HAP-1 (cell line): ENCODE results near the gene STUB1.
A peak's percentile ranks its signal among the peaks of the same experiment; 100 is the strongest.
"Not testable (repeated sequence)": the region's sequence is repeated elsewhere in the genome, so short reads cannot be mapped to it uniquely, and the experiment has no call there.

Experiments used
- DNase-seq, 2 experiments: peaks; one replicate each; pipeline ENCODE4 v3.0.0-alpha.2; 2016 to 2020; ENCODE audit warnings: low spot score in 2 of 2
- H3K27me3 ChIP-seq: fragments of 250-450 bp; sonication (Bioruptor Pico); 2 replicates; pipeline ENCODE4 v1.5.1; 2020; ENCODE audit warnings: low read depth, mild to moderate bottlenecking, moderate library complexity
- H3K36me3 ChIP-seq: fragments of 250-450 bp; sonication (Bioruptor Pico); replicated peaks from 2 replicates; pipeline ENCODE4 v1.5.1; 2020; ENCODE audit warnings: mild to moderate bottlenecking
- H3K4me1 ChIP-seq: fragments of 250-450 bp; sonication (Bioruptor Pico); 2 replicates; pipeline ENCODE4 v1.5.1; 2020; ENCODE audit warnings: mild to moderate bottlenecking
- H3K4me3 ChIP-seq: fragments of 250-450 bp; sonication (Bioruptor Pico); 2 replicates; pipeline ENCODE4 v1.5.1; 2020; ENCODE audit warnings: mild to moderate bottlenecking, moderate library complexity
- H3K9me3 ChIP-seq: fragments of 250-450 bp; sonication (Bioruptor Pico); 2 replicates; pipeline ENCODE4 v1.5.1; 2020; ENCODE audit warnings: mild to moderate bottlenecking, moderate library complexity
- in situ Hi-C: fragments of 300-500 bp; cut with MboI; formaldehyde crosslinking; loops from 3 replicates; pipeline ENCODE4 v1.14.3; 2020; ENCODE audit warnings: low sequenced_read_pairs, inconsistent platforms, mixed read lengths

Gene STUB1

DNA sequence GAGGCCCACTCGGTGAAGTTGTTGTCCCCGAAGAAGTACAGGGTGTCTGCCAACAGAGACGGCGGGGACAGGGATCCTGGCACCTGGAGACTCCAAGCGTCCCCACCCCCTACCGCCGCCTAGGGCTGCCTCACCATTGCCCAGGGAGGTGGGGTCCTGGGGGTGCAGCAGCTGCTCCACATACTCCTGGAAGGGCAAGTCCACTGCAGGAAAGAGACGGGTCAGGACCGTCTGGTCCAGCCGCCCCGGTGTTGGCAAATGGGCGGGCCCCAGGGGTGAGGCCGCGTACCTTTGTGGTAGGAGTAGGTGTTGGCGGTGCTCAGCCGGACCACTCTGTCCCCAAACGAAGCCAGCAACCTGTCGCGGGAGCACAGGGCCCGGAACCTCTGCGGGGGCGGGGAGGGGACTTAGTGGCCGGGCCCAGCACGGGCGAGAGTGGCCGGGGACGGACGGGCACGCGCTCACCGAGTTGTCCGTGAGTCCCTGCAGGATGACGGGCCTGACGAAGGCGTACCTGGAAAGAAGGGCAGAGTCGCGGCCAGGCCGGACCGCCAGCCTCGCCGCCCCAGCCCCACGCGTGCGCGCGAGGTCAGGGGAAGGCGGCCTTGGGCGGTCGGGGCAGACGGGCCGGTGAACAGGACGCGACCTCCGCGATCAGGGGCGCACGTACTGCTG, 3.3 kb downstream of the STUB1 start:
- peak in 1 of 2 experiments; percentile 62 for DNase-seq
- H3K27me3 ChIP-seq = no peaks in the 10 kb centered on the region
- peak overlapping the region; percentile 50 for H3K4me3 ChIP-seq
- H3K4me1 ChIP-seq = peaks cover 26% of the 10 kb centered on the region
- in situ Hi-C loops = no loop called here
- peaks cover 49% of the 10 kb centered on the region for H3K36me3 ChIP-seq
- no peaks in the 10 kb centered on the region for H3K9me3 ChIP-seq

DNA sequence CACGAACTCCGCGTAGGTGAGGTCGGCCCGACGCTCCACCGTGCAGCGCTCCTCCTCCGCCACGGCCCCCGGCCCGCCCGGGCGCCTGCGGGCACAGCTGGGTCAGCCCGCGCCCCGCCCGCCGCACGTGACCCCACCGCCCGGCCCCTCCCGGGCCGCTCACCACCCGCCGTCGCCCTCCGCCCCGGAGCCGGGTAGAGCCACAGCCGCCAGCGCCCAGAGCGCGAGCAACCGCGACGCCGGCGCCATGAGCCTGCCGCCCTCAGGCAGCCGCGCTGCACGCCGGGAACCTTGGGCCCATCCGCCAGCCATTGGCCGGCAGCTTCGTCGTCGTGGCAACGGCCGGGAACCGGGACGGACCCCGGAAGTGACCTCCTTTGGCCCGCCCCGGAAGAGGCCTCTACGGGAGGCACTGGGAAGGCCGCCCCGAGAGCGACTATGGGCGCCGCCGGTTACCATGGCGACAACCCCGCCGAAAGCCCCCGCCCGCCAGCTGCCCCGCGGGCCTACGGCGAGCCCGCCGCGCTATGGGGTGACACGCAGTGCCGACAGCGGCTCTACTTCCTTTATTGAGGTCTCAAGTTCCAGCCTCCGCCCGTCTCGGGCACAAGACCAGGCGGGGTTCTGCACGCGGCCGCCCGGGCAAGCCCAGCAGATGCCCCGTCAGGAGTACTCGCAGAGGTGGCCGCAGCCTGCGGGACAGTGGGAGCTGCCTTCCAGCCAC, 4.0 kb downstream of the STUB1 start, which contains the start of gene JMJD8:
Gene JMJD8 (minus strand): TSS at position 264 of the 724 bp plus-strand sequence. CDS start 15 bp downstream, at position 249.
- in situ Hi-C loops = no loop called here
- Histone ChIP-seq H3K27me3 (no peaks in the 10 kb centered on the region), H3K36me3 (peaks cover 49% of the 10 kb centered on the region), H3K9me3 (no peaks in the 10 kb centered on the region), H3K4me1 (peaks cover 25% of the 10 kb centered on the region), H3K4me3 (peak within 1 kb of the TSS; percentile 50)
- peak; percentile 94 to 99 for DNase-seq

DNA sequence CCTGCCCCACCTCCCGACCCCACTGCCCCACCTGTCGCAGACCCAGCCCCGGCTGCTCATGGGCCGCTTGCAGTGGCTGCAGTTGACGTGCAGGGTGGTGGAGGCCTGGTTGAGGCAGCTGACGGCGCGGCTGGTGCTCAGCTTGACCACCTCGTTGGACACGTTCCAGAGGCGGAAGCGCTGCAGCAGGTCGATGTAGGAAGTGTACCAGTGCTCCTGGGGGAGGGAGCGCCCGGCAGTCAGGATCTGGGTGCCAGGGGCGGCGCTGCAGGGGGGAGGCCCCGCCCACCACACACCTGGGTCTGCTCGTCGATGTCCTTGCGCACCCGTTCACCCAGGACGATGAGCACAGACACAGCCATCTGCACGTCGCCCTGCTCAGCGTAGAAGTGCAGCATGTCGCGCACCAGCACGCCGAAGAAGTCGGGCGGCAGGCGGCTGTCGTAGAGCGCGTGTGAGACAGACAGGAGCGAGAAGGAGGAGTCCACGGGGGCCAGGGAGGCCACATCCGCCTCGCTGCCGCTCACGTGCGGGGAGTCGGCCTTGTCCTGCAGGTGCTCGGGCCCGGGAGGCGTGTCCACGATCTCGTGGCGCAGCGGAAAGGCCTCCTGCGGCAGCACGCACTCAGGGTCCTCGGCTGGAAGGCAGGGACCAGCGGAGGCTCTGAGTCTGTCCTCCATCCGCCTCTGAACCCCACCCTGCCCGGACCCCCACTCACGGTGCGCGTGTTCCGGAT, 4.9 kb downstream of the STUB1 start:
- in situ Hi-C loops = no loop called here
- Histone ChIP-seq H3K4me3 (no peak overlapping the region), H3K27me3 (no peaks in the 10 kb centered on the region), H3K9me3 (no peaks in the 10 kb centered on the region), H3K36me3 (peaks cover 49% of the 10 kb centered on the region), H3K4me1 (peaks cover 26% of the 10 kb centered on the region)
- DNase-seq = no peak

DNA sequence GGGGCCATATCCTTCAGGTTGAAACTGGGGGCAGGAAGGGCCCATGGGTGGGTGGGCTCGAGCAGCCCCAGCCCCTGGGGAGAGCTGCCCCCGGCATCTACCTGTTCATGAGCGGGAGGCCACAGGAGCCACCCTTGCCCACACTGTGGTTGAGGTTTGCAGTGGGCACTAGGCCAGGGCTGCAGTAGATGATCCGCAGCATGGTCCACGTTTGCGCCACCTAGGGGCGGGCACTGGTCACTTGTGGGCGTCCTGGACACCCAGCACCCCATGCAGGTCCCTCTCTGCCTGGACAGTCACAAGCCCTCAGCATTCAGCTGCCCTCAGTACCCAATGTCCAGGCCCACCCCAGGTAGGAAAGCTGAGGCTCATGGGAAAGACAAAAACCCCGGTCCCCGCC, 5.8 kb downstream of the STUB1 start:
- no peaks in the 10 kb centered on the region for H3K9me3 ChIP-seq
- in situ Hi-C loops = no loop called here
- peak in 1 of 2 experiments; percentile 79 for DNase-seq
- no peaks in the 10 kb centered on the region for H3K27me3 ChIP-seq
- H3K4me3 ChIP-seq = no peak overlapping the region
- peaks cover 29% of the 10 kb centered on the region for H3K4me1 ChIP-seq
- peaks cover 48% of the 10 kb centered on the region for H3K36me3 ChIP-seq

DNA sequence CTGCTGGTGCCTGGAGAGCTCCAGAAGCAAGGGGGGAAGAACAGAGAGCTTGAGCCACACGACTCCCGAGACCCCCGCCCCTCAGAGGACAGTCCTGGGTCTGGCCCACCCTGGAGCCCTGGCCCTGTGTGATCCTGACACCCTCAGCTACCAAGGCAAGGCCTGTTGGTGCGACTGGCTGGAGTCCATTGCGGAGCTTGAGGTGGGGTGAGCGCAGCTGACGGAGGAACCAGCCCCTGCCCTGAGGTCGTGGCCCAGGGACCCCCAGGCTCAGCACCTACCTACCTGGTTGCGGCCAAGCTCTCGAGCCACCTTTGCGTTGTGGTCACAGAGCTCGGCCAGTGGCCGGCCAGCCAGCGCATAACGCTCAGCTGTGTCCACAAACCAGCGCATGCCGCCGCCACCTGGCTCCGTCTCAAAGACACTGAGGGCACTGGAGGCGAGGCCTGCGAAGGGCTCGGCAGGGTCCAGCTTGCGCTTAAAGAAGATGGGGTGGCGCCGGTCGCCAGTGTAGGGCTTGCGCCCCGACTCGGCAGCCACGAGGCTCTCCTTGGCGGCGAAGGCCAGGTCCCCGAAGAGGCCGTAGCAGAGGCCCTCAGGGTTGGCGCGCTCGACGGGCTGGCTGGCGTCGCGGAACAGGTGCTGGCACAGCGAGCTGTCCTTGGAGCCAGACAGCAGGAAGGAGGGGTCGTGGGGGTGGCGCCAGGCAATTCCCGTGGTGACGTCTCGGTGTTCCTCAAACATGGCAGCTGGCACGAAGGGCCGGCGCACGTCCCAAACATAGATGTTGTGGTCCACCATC, 6.5 kb downstream of the STUB1 start:
- H3K4me3 ChIP-seq = no peak overlapping the region
- no peaks in the 10 kb centered on the region for H3K27me3 ChIP-seq
- H3K36me3 ChIP-seq = peaks cover 41% of the 10 kb centered on the region
- no peaks in the 10 kb centered on the region for H3K9me3 ChIP-seq
- in situ Hi-C loops = no loop called here
- H3K4me1 ChIP-seq = peaks cover 22% of the 10 kb centered on the region
- no peak for DNase-seq

DNA sequence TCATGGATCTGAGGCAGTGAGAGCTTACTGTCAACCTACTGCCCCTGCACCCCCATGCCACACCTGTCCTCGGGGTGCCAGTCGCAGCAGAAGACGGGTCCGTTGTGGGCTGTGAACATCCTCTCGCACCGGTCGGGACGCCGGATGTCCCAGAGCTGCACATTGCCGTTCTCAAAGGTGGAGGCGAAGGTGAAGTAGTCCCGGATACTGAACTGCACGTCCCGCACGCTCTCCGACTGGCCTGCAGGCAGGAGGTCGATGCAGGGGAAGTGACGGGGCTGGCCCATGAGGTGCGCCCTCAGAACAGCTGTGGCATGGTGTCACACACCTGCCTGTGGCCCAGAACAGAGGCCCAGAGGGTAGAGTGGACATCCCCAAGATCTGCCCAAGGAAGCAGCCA, 7.3 kb downstream of the STUB1 start:
- in situ Hi-C loops = no loop called here
- Histone ChIP-seq H3K36me3 (peaks cover 33% of the 10 kb centered on the region), H3K4me1 (peaks cover 16% of the 10 kb centered on the region), H3K4me3 (no peak overlapping the region), H3K27me3 (no peaks in the 10 kb centered on the region; the same call in 1 of the 2 replicates), H3K9me3 (no peaks in the 10 kb centered on the region)
- no peak for DNase-seq

DNA sequence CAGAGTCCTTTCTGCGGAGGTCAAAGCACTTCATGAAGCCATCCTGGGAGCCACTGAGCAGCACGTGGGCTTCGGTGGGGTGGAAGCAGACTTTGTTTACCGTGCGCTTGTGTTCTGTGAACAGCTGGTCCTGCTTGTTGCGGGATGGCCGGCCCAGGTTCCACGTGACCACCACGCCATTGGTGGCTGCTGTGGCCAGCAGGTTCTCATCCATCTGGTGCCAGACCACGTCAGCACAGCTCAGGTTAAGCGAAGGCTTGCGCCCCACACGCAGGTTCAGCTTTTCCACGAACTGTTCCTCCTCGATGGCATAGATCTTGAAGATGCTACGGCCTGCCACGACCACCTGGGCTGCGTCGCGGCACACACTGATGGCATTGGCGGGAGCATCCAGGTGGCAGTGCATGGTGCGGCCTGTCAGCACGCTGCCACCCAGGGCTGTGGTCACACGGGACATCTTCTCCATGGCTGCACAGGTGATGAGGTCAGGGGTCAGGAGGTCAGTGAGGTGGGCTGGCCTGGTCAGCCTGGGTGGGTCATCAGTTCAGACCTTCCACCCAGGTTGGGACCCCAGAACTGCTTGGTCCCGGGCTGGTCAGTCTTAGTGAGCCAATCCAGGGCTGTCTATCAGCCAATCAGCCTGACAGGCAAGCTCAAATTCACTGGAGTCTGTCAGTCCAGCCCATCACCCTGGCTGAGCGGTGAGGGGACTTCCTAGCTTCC, 9.1 kb downstream of the STUB1 start:
- Histone ChIP-seq H3K27me3 (no peaks in the 10 kb centered on the region; the same call in 1 of the 2 replicates), H3K4me3 (peak overlapping the region; percentile 93), H3K9me3 (no peaks in the 10 kb centered on the region), H3K4me1 (peaks cover 10% of the 10 kb centered on the region), H3K36me3 (peaks cover 23% of the 10 kb centered on the region)
- in situ Hi-C loops = no loop called here
- DNase-seq = no peak

DNA sequence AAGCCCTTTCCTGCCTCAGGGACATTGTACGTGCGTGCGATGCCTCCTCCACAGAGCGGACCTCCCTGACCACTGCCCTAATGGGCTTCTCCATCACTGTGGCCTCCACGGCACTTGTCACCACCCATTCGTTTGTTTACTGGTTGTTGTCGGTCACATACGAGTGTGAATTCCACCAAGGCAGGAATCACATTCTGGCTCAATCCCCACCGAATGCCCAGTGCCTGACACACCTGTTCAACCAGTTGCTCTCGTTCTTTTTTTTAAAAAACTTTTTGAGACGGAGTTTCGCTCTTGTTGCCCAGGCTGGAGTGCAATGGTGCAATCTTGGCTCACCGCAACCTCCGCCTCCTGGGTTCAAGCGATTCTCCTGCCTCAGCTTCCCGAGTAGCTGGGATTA, 11.0 kb downstream of the STUB1 start:
- H3K9me3 ChIP-seq, H3K4me3 ChIP-seq, DNase-seq, H3K27me3 ChIP-seq, in situ Hi-C loops: not testable (repeated sequence)
- Histone ChIP-seq H3K36me3 (peaks cover 14% of the 10 kb centered on the region), H3K4me1 (peaks cover 17% of the 10 kb centered on the region)

DNA sequence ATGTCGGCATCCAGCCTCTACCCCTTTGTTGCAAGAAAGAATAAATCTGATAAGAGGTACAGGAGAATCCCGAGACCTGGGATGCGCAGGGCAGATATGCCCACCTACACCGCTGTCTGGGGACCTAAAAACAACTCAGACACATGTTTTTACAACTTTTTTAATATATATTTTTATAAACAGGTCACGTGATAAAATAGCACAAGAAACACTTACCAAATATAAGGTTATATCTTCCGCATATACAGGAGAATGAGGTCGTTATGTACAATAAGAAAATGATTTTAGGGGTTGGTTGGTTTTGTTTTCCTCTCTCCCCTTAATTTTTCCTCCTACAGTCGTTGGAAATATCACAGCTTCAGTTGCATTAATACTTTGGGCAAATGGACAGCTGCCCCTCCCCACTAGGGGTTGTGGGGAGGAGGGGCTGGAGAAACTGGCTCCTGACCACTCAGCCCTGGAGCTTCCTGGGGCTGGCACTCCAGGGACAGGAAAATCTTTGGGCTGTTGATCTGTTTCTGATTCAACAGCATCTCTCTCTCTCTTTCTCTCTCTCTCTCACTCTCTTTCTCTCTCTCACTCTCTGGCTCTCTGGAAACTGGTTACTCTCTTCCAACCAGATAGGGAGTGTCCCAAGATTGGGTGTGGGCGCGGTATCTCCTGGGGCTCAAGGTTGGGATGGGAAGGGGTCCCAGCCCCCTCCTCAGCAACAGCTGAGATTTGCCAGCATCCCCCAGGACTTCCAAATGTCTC, 12.3 kb downstream of the STUB1 start:
- H3K4me3 ChIP-seq = no peak overlapping the region
- no peaks in the 10 kb centered on the region for H3K9me3 ChIP-seq
- DNase-seq = no peak
- in situ Hi-C loops = no loop called here
- H3K27me3 ChIP-seq = no peaks in the 10 kb centered on the region; the same call in 1 of the 2 replicates
- peaks cover 17% of the 10 kb centered on the region for H3K4me1 ChIP-seq
- peaks cover under 1% of the 10 kb centered on the region for H3K36me3 ChIP-seq

DNA sequence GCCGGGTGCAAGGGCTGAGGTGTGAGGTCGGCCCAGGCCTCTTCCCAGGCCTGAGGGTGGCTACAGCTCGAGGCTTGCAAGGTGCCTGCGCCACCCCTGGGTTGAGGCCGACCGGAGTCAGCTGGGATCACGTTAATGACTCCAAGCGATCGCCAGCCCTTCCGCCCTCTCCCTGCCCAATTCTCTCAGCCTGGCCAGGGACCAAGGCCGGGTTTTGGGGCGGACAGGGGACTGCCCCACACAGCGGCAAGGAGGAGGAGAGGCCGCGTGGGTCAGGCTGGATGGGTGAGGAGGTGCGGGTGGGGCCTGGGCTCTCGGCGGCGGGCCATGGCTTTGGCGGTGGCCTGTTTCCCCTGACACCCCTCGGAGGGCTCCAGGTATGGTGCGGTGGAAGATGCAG, 13.2 kb downstream of the STUB1 start:
- no peaks in the 10 kb centered on the region; the same call in 1 of the 2 replicates for H3K36me3 ChIP-seq
- no peak overlapping the region for H3K4me3 ChIP-seq
- H3K9me3 ChIP-seq = no peaks in the 10 kb centered on the region
- no peak for DNase-seq
- peaks cover 17% of the 10 kb centered on the region for H3K4me1 ChIP-seq
- in situ Hi-C loops = no loop called here
- H3K27me3 ChIP-seq = no peaks in the 10 kb centered on the region; the same call in 1 of the 2 replicates

DNA sequence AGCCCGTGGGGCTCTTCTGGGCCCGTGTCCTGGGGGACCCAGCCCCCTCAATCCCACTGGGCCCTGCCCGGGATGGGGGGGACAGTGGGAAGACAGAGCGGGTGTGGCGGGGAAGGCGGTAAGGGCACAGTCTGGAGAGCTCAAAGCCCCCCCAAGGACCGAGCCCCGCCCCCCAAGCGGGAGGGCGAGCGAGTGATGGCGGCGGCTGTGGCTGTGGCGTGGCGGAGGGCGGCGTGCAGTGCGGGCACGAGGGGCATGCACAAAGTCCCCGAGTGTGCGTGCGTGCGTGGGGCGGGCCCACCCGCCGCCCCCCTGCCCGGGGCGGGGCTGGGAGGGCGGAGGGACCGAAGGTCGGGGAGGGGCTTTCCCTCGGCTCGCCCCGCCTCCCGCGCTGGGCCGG, 13.6 kb downstream of the STUB1 start:
- Histone ChIP-seq H3K36me3 (no peaks in the 10 kb centered on the region; the same call in 1 of the 2 replicates), H3K9me3 (no peaks in the 10 kb centered on the region), H3K4me3 (no peak overlapping the region), H3K4me1 (peaks cover 17% of the 10 kb centered on the region), H3K27me3 (no peaks in the 10 kb centered on the region; the same call in 1 of the 2 replicates)
- in situ Hi-C loops = no loop called here
- DNase-seq = no peak

DNA sequence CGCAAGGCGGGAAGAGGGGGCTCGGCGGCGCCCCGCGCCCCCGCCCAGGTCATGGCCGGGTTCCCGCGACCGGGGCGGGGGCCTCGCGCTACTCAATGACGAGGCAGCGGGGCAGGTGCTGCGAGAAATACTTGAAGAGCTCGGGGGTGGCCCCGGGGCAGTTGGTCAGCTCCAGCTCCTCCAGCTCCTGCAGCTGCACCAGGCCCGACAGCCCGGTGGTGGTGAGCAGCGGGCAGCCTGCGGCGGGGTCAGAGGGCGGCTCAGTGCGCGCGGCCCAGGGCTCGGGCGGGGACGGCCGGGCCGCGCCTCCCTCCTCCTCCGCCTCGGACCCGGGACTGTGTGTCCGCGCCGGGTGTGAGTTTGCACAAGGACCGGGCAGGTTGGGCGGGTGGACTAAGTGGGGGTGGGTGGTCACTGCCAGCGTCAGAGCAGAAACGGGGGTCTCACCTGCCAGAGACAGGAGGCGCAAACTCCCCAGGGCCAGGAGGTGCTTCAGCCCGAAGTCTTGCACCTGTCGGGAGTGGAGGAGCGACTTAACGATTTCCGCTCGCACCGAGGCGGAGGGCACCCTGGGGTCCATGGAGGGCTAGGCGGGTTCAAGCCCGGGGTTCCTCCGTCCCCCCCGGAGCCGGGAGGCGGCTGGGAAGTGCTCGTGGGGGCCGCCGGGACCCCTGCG, 14.1 kb downstream of the STUB1 start:
- H3K27me3 ChIP-seq = no peaks in the 10 kb centered on the region; the same call in 1 of the 2 replicates
- in situ Hi-C loops = no loop called here
- H3K9me3 ChIP-seq = no peaks in the 10 kb centered on the region
- peak overlapping the region; percentile 38 for H3K4me3 ChIP-seq
- DNase-seq = no peak
- no peaks in the 10 kb centered on the region for H3K36me3 ChIP-seq
- peaks cover 14% of the 10 kb centered on the region for H3K4me1 ChIP-seq
